Hematopoietic multipotent progenitor cell treated with erythropoietin and hydrocortisone succinate and interleukin-3 and kit ligand, for 6 days (in vitro differentiated cells): ENCODE results near the gene LDB2.
A peak's percentile ranks its signal among the peaks of the same experiment; 100 is the strongest.
"Not testable (repeated sequence)": the region's sequence is repeated elsewhere in the genome, so short reads cannot be mapped to it uniquely, and the experiment has no call there.

Experiments used
- DNase-seq: peaks from one replicate; pipeline ENCODE4 v3.0.0-alpha.2; 2015

LDB2 gene

DNA sequence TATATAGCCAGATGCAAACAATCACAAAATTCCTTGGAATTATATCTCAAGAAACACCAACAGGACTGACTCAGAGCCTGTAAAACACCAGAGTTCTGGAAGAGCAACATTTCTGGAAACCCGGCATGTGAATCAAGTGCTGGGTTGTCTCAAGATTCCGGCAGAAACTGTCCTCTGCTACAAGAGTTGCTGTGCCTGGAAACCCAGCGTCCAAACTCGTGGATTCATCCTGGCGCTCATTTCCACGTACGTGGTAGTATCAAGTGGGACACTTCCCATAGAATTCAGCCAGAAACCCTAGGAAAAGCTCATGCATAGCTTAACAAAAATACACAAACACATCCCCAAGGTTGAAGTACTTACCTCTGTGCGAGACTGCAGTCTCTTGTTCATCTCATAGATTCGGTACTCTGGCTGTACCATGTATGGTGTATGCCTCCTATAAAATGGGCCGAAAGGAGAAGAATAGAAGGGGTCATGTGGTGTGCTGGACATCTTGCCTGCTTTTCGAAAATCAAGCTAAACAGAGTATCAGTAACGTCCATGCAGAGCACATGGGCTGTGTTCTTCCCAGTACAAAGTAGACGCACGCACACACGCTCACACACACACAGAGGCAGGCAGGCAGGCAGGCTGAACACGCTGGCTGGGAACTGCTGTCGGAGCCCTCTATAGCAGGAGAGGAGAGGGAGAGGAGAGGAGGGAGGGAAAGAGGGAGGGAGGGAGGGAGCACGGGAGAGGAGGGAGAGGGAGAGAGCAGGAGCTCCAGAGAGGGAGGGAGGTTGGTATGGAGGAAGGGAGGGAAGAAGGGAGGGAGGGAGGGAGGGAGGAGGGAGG is at the start of gene LDB2:
TSS of gene LDB2 (minus strand) at position 655 of the 837 bp plus-strand sequence.
- no peak for DNase-seq

- peak; percentile 6 for DNase-seq
These were observed 44.0 kb upstream of the LDB2 start for GRCh38 chr4:16942491-16942890.

GRCh38 chr4:16939178-16939577 is 40.7 kb upstream of the LDB2 start:
- no peak for DNase-seq

DNA sequence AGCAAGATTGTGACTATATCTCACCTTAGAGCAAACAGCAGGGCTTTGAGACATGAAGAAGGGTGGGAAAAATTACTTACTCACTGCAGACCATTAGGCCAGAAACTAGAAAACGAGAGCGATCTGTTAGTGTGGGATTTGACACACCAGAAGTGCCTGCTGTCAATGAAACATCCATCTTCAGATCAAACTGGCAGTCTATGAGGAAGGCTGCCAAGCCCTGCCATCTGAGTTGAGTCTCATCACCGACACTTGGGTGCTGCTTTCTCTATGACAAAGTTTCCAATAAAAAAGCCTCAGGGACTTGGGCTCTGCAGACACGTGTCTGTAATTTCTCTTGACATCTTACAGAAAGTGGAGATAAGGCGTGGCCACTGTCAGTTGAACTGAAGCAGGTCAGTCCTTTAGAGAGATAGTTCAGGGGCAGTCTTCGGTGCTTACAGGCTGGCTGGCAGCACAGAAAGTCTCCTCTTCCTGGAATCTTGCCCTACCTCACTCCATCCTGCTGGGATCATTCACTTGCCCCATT is 40.1 kb upstream of the LDB2 start:
- DNase-seq = no peak

- no peak for DNase-seq
These were observed 33.2 kb upstream of the LDB2 start for GRCh38 chr4:16931339-16932305.

DNA sequence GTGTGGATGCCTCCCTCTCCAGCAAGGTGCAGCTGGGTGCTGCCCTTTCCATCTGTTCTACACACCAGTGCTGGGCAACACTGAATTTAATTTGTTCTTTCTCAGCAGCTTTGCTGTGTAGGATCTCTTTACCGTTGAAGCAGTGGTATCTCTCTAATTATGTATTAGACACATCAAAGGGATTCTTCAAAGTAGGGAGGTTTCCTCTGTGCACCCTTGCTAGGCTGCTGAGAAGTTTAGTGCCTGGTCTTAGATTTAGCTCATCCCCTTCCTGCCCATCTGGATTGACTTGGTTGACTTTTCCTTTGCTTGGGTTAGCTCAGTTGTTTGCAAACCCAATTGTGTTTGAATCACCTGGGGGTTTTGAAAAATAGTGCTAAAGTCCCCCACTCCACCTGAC is 27.8 kb upstream of the LDB2 start:
- no peak for DNase-seq

GRCh38 chr4:16918716-16919115 is 20.3 kb upstream of the LDB2 start:
- not testable (repeated sequence) for DNase-seq

DNA sequence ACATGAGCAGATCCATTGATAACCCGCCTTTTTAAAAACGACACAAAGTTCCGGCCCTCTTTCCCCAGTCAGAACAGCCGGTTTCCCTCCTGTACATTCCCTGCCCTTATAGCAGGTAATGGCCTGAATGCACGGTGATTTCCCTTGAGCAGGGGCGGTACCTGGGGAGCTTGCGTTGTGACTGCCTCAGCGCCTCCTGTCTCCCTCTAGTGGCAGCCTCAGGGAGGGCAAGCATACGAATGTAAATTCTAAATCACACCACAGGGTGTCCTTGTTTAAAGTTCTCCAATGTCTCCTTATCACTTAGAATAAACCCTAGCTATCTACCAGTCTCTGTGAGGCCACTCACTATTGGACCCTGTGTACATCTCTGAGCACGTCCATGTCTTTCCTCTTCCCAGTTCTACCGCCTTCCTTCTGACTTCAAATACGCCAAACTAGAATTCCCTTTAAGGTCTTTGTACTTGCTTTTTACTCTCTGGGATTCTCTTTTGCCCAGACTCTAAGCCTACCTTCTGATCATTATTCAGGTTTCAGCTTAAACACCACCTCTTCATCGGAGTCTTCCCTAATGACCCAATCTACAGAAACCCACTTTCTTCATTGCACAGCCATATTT is 18.4 kb upstream of the LDB2 start:
- DNase-seq = peak; percentile 78

- no peak for DNase-seq
These were observed 17.6 kb upstream of the LDB2 start for GRCh38 chr4:16916031-16916430.

DNA sequence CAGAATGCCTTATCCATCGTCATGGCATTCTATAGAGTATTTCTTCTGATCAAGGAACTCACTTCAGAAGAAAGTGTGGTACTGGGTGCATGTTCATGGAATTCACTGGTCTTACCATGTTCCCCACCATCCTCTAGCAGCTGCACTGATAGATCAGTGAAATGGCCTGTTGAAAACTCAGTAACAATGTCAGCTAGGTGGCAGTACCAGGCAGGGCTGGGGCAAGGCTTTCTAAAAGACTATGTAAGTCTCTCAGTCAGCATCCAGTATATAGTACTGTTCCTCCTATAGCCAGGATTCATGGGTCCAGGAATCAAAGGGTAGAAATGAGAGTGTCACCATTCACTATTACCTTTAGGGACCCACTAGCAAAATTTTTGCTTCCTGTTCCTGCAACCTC is 15.8 kb upstream of the LDB2 start:
- DNase-seq = no peak

DNA sequence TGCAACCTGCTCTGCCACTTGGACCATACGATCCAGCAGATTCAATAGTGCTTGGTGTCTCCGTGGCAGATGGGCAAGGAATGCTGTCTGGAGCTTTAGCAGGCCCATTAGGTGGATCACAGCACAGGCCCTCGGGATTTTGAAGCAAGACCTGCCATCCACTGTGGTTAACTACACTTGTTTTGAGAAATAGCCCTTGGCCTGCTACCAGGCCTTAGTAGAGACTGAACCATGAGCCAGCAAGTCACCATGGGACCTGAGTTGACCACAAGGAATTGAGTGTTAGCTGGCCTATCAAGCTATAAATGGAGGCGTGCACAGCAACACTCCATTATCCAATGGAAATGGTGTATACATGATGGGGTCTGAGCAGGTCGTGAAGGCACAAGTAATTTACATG is 14.5 kb upstream of the LDB2 start:
- no peak for DNase-seq

GRCh38 chr4:16909281-16909680 is 10.8 kb upstream of the LDB2 start:
- no peak for DNase-seq

DNA sequence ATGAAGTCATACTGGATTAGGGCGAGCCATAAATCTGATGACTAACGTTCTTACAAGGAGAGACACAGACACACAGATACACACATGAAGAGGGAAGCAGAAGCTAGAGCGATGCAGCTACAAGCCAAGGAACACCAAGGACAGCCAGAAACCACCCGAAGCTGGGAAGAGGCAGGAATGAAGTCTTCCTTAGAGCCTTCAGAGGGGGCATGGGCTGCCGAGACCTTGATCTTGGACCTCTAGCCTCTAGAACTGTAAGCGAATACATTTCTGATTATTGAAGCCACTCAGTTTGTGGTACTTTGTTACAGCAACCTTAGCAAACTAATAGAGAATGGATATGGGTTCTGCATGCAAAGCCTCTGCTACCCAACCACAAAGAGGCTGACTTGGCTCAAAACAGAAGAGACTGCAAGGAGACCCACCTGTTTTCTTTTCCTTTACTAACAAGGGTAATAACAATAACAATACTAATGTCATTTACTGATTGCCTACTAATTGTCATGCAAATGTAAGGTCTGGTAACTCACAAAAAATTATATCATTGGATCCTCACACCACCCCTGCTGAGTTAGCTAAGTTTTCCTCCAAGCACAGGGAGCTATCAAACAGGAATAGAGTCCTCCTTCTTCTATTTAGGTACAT is 10.1 kb upstream of the LDB2 start:
- no peak for DNase-seq

- no peak for DNase-seq
These were observed 1.9 kb upstream of the LDB2 start for GRCh38 chr4:16900325-16900724.

DNA sequence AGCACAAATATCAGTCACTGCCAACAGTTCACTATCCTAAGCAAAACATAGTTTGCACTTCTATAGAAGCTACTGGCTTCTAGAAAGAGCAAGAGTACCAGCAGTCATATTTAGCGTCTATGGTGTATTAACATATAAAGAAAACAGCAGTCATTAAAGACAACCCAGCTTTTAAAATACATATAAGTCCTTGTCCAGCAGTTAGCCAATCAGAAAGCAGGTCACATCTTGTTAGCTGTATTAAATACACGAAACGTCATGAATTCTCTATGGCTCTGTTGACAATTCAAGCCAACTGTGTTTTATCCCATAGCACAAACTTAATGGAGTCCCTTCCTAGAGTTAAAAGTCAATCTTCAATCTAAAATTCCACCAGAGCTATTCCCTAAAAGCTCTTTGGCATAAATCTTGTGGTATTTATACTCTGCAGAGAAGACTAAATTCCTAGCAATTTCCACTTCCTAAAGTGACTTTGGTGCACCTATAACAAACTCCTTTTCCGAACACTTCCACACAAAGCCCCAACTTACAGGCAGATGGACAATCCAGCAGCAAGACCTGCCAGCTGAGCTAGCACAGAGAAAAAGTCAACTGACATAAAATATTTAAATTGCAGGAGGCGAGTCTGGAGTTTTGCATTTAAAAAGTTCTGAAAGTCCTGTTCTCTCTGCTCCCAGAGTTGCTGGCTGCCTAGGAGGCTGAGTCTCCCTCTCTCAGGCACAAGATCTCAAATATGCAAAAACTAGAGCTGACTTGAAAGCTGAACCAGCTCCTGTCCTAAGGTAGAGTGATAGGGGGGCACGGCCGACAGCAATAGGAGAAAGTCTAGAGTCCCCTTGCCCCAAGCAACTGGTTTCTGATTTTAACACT is 1.3 kb downstream of the LDB2 start:
- no peak for DNase-seq

GRCh38 chr4:16894406-16894805 is 4.0 kb downstream of the LDB2 start:
- no peak for DNase-seq

DNA sequence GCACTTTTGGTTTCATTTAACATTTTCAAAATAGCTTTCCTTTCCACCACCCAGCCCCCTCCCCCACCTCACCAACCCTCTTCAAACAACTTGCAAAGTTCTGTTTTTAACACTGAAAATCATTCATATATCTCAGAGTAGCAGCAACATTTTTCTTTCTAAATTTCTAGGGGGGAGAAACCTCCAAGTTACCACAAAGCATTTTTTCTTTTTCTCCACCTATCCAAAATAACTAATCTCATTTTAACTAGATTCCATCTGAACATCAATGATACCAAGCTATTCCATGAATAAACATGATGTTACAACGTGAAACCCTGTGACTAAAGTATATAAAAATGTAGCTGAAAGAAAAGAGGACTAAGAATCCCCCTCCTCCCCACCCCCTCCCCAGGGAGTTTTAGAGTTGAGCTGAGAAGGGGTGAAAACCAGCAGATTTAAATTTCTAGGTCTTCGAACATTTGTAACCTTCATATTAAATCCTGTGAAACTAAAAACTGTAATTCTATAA is 5.2 kb downstream of the LDB2 start:
- DNase-seq = no peak

- DNase-seq = no peak
These were observed 7.8 kb downstream of the LDB2 start for GRCh38 chr4:16890651-16891050.

- no peak for DNase-seq
These were observed 8.5 kb downstream of the LDB2 start for GRCh38 chr4:16889945-16890344.

DNA sequence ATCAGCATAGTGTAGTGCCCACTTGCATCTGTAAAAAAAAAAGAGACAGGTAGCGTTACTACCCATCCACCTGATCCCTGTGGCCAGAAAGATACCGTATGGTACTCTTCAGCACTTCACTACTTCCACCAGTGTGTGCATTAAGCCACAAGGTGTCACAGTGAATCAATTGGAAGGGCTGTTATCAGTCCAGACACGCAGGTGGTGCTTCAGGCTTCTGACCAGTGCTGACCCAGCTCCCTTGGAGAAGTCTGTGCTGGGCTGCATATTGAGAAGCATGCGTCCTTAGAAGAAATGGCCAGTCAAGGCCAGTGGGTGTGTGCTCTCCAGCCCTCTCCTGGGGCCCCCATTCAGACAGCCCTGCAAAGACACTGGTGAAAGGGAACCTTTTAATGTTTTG is 10.6 kb downstream of the LDB2 start:
- DNase-seq = no peak
